GM12873 (cell line): ENCODE results near the gene KCNJ8.

ENCODE experiments used
- CTCF ChIP-seq: IDR thresholded peaks from 2 replicates; pipeline ENCODE4 v1.5.1; 2012; ENCODE audit warnings: low read depth, mild to moderate bottlenecking, moderate library complexity, low read length, control low read depth; ENCODE audit not compliant: insufficient read depth; ENCODE audit errors: missing control alignments

The KCNJ8 gene

GRCh38 chr12:21774358-21775132 lies at the start of gene KCNJ8:
TSS of gene KCNJ8 (minus strand) at chr12:21774706. CDS start at chr12:21773616, 1,090 bp downstream.
- TF ChIP-seq CTCF = no peak

- TF ChIP-seq CTCF = no peak
These were observed 49.1 kb upstream of the KCNJ8 start for GRCh38 chr12:21823581-21823980.

- TF ChIP-seq CTCF = no peak
These were observed 45.2 kb upstream of the KCNJ8 start for GRCh38 chr12:21819678-21820077.

- no peak for TF ChIP-seq CTCF
These were observed 44.7 kb upstream of the KCNJ8 start for GRCh38 chr12:21819236-21819635.

- TF ChIP-seq CTCF = no peak
These were observed 44.1 kb upstream of the KCNJ8 start for GRCh38 chr12:21818627-21819026.

GRCh38 chr12:21815306-21816062 lies 41.0 kb upstream of the KCNJ8 start:
- TF ChIP-seq CTCF = no peak

- TF ChIP-seq CTCF = no peak
These were observed 40.3 kb upstream of the KCNJ8 start for GRCh38 chr12:21814814-21815213.
